Lung (tissue), 12 donors: ENCODE data around the gene ROR1. TPM values are rescaled to one million over a fixed set of nuclear protein-coding genes. Genes with fewer than 3 reads are reported as not detected.

Experiments
- ATAC-seq: fragments of 200-7000 bp; cut with Tn5 transposase; one replicate; pipeline ENCODE4 v1.9.1; 2020; ENCODE audit warnings: moderate number of reproducible peaks; ENCODE audit not compliant: insufficient read depth, low FRiP score
- DNase-seq, 3 donors: peaks; one replicate each; pipeline ENCODE4 v3.0.0-alpha.2; 2013 to 2017
- H3K27ac ChIP-seq, 2 donors: one replicate each; pipeline ENCODE4 v1.5.1; 2013; ENCODE audit warnings: mild to moderate bottlenecking in 2 of 2, moderate library complexity in 2 of 2, control low read depth in 1 of 2, inconsistent platforms in 1 of 2, low read depth in 1 of 2, low read length in 1 of 2
- H3K27me3 ChIP-seq, 3 donors: one replicate each; pipeline ENCODE4 v1.5.1; 2013; ENCODE audit warnings: low read length in 2 of 3; ENCODE audit not compliant: control insufficient read depth in 3 of 3, insufficient read depth in 3 of 3
- H3K36me3 ChIP-seq, 4 donors: one replicate each; pipeline ENCODE4 v1.5.1; 2013; ENCODE audit warnings: low read length in 4 of 4, mild to moderate bottlenecking in 1 of 4, moderate library complexity in 1 of 4; ENCODE audit not compliant: control insufficient read depth in 4 of 4, insufficient read depth in 4 of 4
- H3K4me1 ChIP-seq, 5 donors: one replicate each; pipeline ENCODE4 v1.5.1; 2013; ENCODE audit warnings: low read length in 5 of 5, mild to moderate bottlenecking in 2 of 5, moderate library complexity in 1 of 5; ENCODE audit not compliant: control insufficient read depth in 5 of 5, insufficient read depth in 5 of 5
- H3K4me3 ChIP-seq: one replicate; pipeline ENCODE4 v1.5.1; 2013; ENCODE audit warnings: mild to moderate bottlenecking, control low read depth, moderate library complexity
- H3K9ac ChIP-seq, 2 donors: one replicate each; pipeline ENCODE4 v1.5.1; 2013; ENCODE audit warnings: low read length in 2 of 2, control low read depth in 1 of 2; ENCODE audit not compliant: insufficient read depth in 1 of 2
- H3K9me3 ChIP-seq, 4 donors: one replicate each; pipeline ENCODE4 v1.5.1; 2013; ENCODE audit warnings: low read length in 3 of 4, mild to moderate bottlenecking in 1 of 4, moderate library complexity in 1 of 4; ENCODE audit not compliant: control insufficient read depth in 4 of 4, insufficient read depth in 3 of 4
- CTCF ChIP-seq: IDR thresholded peaks from 2 replicates; pipeline ENCODE4 v1.5.1; 2012; ENCODE audit warnings: mild to moderate bottlenecking; ENCODE audit errors: control extremely low read depth, extremely low read depth
- WGBS, 2 donors: extraction: QIAGEN DNeasy Blood & Tissue Kit; methylation state at CpG; one replicate each; pipeline ENCODE4 v1.1.7; 2013; 5-methylcytosine and 5-hydroxymethylcytosine counted together
- polyA plus RNA-seq, 2 donors: library from polyadenylated mRNA; stranded (reverse); fragments of 200-250 nt; gene quantifications; one replicate each; pipeline ENCODE4 v1.2.1, GENCODE V29; 2013
- total RNA-seq, 2 donors: library from RNA; depleted of rRNA in 1 of 2; stranded (reverse); fragments of >200 nt in 1 of 2; gene quantifications; one replicate each; pipeline ENCODE4 v1.2.1, GENCODE V29; 2014 to 2021
- donor health status: control.
- donor health status: control.
- donor health status: Bipolar disorder and iron deficiency.
- donor health status: healthy.
- donor health status: DM: yes; HTN: yes; CAD: no.

Gene ROR1
- total and polyA plus RNA-seq, 4 donors, result 2.9 to 47.0 (median 14.0) TPM

GRCh38 chr1:63903947-63904610 is 130.3 kb downstream of the ROR1 start:
- peaks cover 0 to 1% (median 0%) of the 10 kb centered on the region in 4 donors for H3K36me3 ChIP-seq
- DNase-seq (no peak), ATAC-seq (no peak)
- H3K27ac ChIP-seq, result no peak overlapping the region
- H3K4me1 ChIP-seq, result peaks cover 7 to 45% (median 11%) of the 10 kb centered on the region in 5 donors
- no peak overlapping the region for H3K4me3 ChIP-seq
- no peaks in the 10 kb centered on the region for H3K9me3 ChIP-seq
- H3K9ac ChIP-seq, result no peak overlapping the region
- no peaks in the 10 kb centered on the region for H3K27me3 ChIP-seq
- no peak for TF ChIP-seq CTCF
- WGBS, 2 donors, result 78 to 82% methylated on average over 5 of the region's 5 CpGs

GRCh38 chr1:63904826-63905225 is 131.0 kb downstream of the ROR1 start:
- H3K36me3 ChIP-seq, result peaks cover 0 to 1% (median 0%) of the 10 kb centered on the region in 4 donors
- H3K9me3 ChIP-seq, result no peaks in the 10 kb centered on the region
- TF ChIP-seq CTCF, result no peak
- 88 to 91% methylated on average over 2 of the region's 2 CpGs for WGBS, 2 donors
- H3K9ac ChIP-seq, result no peak overlapping the region
- no peak overlapping the region for H3K4me3 ChIP-seq
- DNase-seq (no peak), ATAC-seq (no peak)
- no peaks in the 10 kb centered on the region for H3K27me3 ChIP-seq
- H3K4me1 ChIP-seq, result peaks cover 7 to 53% (median 12%) of the 10 kb centered on the region in 5 donors
- H3K27ac ChIP-seq, result no peak overlapping the region

- no peak for TF ChIP-seq CTCF
- H3K9me3 ChIP-seq, result no peaks in the 10 kb centered on the region
- H3K9ac ChIP-seq, result no peak overlapping the region
- WGBS, 2 donors, result 79 to 84% methylated on average over 8 of the region's 8 CpGs
- peaks cover 8 to 56% (median 17%) of the 10 kb centered on the region in 5 donors for H3K4me1 ChIP-seq
- peaks cover 0 to 1% (median 0%) of the 10 kb centered on the region in 4 donors for H3K36me3 ChIP-seq
- DNase-seq (no peak), ATAC-seq (no peak)
- no peaks in the 10 kb centered on the region for H3K27me3 ChIP-seq
- H3K27ac ChIP-seq, result no peak overlapping the region
- H3K4me3 ChIP-seq, result no peak overlapping the region
Measured at GRCh38 chr1:63906047-63906704, 132.4 kb downstream of the ROR1 start.
